ENCODE measurements around the gene RGL2.

DNA sequence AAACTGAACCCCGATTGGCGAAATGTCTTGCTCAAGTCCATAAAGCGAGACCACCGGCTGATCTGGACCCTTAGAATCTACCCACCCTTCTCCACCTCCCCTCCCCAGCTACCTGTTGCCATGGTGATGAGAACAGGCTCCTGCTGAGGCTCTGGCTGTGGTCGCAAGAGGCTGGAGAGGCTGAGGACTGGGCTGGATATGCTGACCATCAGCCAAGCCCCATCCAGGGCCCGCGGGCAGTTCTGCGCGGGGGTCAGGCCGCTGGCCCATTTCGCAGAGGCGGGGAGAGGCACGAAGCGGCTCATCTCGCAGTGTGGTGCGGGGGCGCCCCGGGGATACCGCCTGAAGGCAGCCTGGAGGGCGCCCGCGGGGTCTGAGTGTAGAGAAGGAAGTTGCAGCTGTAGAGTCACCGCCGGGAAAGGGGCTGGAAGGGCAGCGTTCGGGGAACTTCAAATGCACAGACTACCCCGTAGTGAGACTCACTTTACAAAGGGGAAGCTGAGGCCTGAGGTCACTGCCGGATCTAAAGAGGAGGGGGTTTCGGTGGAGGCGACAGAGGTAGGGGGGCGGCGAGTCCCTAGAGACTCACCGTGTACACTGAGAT, 14.5 kb upstream of the RGL2 start:
- no peak for TF ChIP-seq POLR2A (IDR thresholded peaks at IDR 0.05; ENCODE audit: low read depth)
- TF ChIP-seq CTCF (IDR thresholded peaks at IDR 0.05): no peak

Measured in esophagus muscularis mucosa (tissue), 3 donors.